SK-N-SH (cell line): ENCODE results near the gene CPLANE1. TPM values are rescaled to one million over a fixed set of nuclear protein-coding genes. Genes with fewer than 3 reads are reported as not detected.

Source experiments
- CTCF ChIA-PET: fragments of 300-600, 350-600 bp; formaldehyde crosslinking; extraction: SDS; loops from one replicate; lab custom pipeline; 2021; lab: Yijun Ruan, JAX
- POLR2A ChIA-PET: fragments of 350-600 bp; sonication (Branson Sonifier 250); formaldehyde crosslinking; extraction: SDS; loops from one replicate; lab custom pipeline; 2020; ENCODE audit warnings: antibody characterized with exemption, inconsistent platforms; lab: Yijun Ruan, JAX
- DNase-seq: peaks from one replicate; pipeline ENCODE4 v3.0.0; 2012
- H2AFZ ChIP-seq: fragments of 200-600 bp; sonication (generic); 2 replicates; pipeline ENCODE4 v1.8.1; 2016; ENCODE audit warnings: antibody characterized with exemption, mild to moderate bottlenecking, low read depth
- H3F3A ChIP-seq: fragments of 200-600 bp; sonication (generic); replicated peaks from 2 replicates; pipeline ENCODE3; 2016; ENCODE audit warnings: antibody characterized with exemption, mild to moderate bottlenecking; ENCODE audit not compliant: insufficient read depth
- H3K27ac ChIP-seq, 2 experiments: fragments of 200-500 bp in 1 of 2; fragments of 200-600 bp in 1 of 2; sonication (Bioruptor generic) in 1 of 2; sonication (generic), shearing (Covaris generic) in 1 of 2; 2 replicates each; pipeline versions ENCODE4 v1.5.1 to v1.6.1; 2014 to 2016; ENCODE audit warnings: low read depth in 2 of 2, inconsistent platforms in 1 of 2, low read length in 1 of 2, mild to moderate bottlenecking in 1 of 2, mixed read lengths in 1 of 2
- H3K27me3 ChIP-seq: fragments of 200-600 bp; sonication (generic), shearing (Covaris generic); 2 replicates; pipeline ENCODE4 v1.6.1; 2016; ENCODE audit warnings: mixed run types; ENCODE audit not compliant: insufficient read depth
- H3K36me3 ChIP-seq, 2 experiments: fragments of 200-500 bp in 1 of 2; fragments of 200-600 bp in 1 of 2; sonication (Bioruptor generic) in 1 of 2; sonication (generic) in 1 of 2; replicated peaks in 1 of 2; 2 replicates each; pipeline versions ENCODE3 to v1.5.1; 2014 to 2016; ENCODE audit warnings: low read length in 1 of 2, mild to moderate bottlenecking in 1 of 2; ENCODE audit not compliant: insufficient read depth in 2 of 2, control insufficient read depth in 1 of 2
- H3K4me1 ChIP-seq, 2 experiments: fragments of 200-500 bp in 1 of 2; fragments of 200-600 bp in 1 of 2; sonication (Bioruptor generic) in 1 of 2; sonication (generic), shearing (Covaris generic) in 1 of 2; 2 replicates each; pipeline versions ENCODE4 v1.5.1 to v1.6.1; 2014 to 2016; ENCODE audit warnings: low read depth in 1 of 2, low read length in 1 of 2, mixed run types in 1 of 2; ENCODE audit not compliant: insufficient read depth in 2 of 2, control insufficient read depth in 1 of 2
- H3K4me2 ChIP-seq: fragments of 200-600 bp; sonication (generic), shearing (Covaris generic); 2 replicates; pipeline ENCODE4 v1.6.1; 2017; ENCODE audit warnings: mixed run types
- H3K4me3 ChIP-seq, 2 experiments: fragments of 200-500 bp in 1 of 2; fragments of 200-600 bp in 1 of 2; sonication (Bioruptor generic) in 1 of 2; sonication (generic), shearing (Covaris generic) in 1 of 2; 2 replicates each; pipeline versions ENCODE4 v1.5.1 to v1.8.1; 2014 to 2016; ENCODE audit warnings: low read depth in 2 of 2, inconsistent platforms in 1 of 2, low read length in 1 of 2, mild to moderate bottlenecking in 1 of 2, mixed read lengths in 1 of 2, moderate library complexity in 1 of 2
- H3K79me2 ChIP-seq: fragments of 200-600 bp; sonication (generic); 2 replicates; pipeline ENCODE4 v1.8.1; 2017; ENCODE audit warnings: mild to moderate bottlenecking; ENCODE audit not compliant: insufficient read depth
- H3K9ac ChIP-seq: fragments of 200-600 bp; sonication (generic); 2 replicates; pipeline ENCODE4 v1.6.1; 2017; ENCODE audit warnings: mixed run types
- H3K9me2 ChIP-seq: fragments of 200-600 bp; sonication (generic); 2 replicates; pipeline ENCODE4 v1.6.1; 2017; ENCODE audit warnings: mixed run types
- H3K9me3 ChIP-seq: fragments of 200-600 bp; sonication (generic); 2 replicates; pipeline ENCODE4 v1.6.1; 2017; ENCODE audit warnings: mixed run types, mild to moderate bottlenecking, moderate library complexity
- H4K20me1 ChIP-seq: fragments of 200-600 bp; sonication (generic); 2 replicates; pipeline ENCODE4 v1.6.1; 2017; ENCODE audit warnings: mild to moderate bottlenecking, mixed run types; ENCODE audit not compliant: insufficient read depth
- CHD2 ChIP-seq: fragments of 150-350 bp; IDR thresholded peaks from 2 replicates; pipeline ENCODE4 v1.6.1; 2018; ENCODE audit warnings: low read length; ENCODE audit not compliant: partially characterized antibody
- ELF1 ChIP-seq: IDR thresholded peaks from 2 replicates; pipeline ENCODE4 v1.4.0; 2012
- FOXJ3 ChIP-seq: sonication (generic); formaldehyde crosslinking; IDR thresholded peaks from 2 replicates; pipeline ENCODE4 v1.5.1; 2020; ENCODE audit warnings: mild to moderate bottlenecking, missing genetic modification reagents
- FOXM1 ChIP-seq: IDR thresholded peaks from 2 replicates; pipeline ENCODE4 v1.4.0; 2012; ENCODE audit warnings: low read depth, mild to moderate bottlenecking
- GABPA ChIP-seq: IDR thresholded peaks from 2 replicates; pipeline ENCODE4 v1.4.0; 2012; ENCODE audit warnings: low read depth, mild to moderate bottlenecking
- JUND ChIP-seq: IDR thresholded peaks from 2 replicates; pipeline ENCODE4 v1.4.0; 2012
- MXI1 ChIP-seq: IDR thresholded peaks from 2 replicates; pipeline ENCODE4 v1.6.1; 2012; ENCODE audit warnings: mild to moderate bottlenecking, low read depth, low read length, improper control_type of control experiment
- NRF1 ChIP-seq: IDR thresholded peaks from 2 replicates; pipeline ENCODE4 v1.6.1; 2012; ENCODE audit warnings: low read depth, mild to moderate bottlenecking, low read length
- POLR2AphosphoS5 ChIP-seq: IDR thresholded peaks from 2 replicates; pipeline ENCODE4 v1.6.1; 2012; ENCODE audit warnings: low read depth, low read length
- RAD21 ChIP-seq: IDR thresholded peaks from 2 replicates; pipeline ENCODE4 v1.6.1; 2012; ENCODE audit warnings: mild to moderate bottlenecking, low read length
- RFX5 ChIP-seq: IDR thresholded peaks from 2 replicates; pipeline ENCODE4 v1.6.1; 2012; ENCODE audit warnings: mild to moderate bottlenecking, improper control_type of control experiment, low read length
- TAF1 ChIP-seq: IDR thresholded peaks from 2 replicates; pipeline ENCODE4 v1.6.1; 2012; ENCODE audit warnings: low read depth, mild to moderate bottlenecking, low read length, moderate library complexity, borderline replicate concordance
- TCF12 ChIP-seq: IDR thresholded peaks from 2 replicates; pipeline ENCODE4 v1.4.0; 2012
- TEAD4 ChIP-seq: IDR thresholded peaks from 2 replicates; pipeline ENCODE4 v1.4.0; 2012; ENCODE audit warnings: mild to moderate bottlenecking, borderline replicate concordance; ENCODE audit not compliant: insufficient read depth
- WGBS: methylation state at CpG from one replicate; pipeline ENCODE4 v1.1.6; 2017; ENCODE audit warnings: low lambda C conversion rate; 5-methylcytosine and 5-hydroxymethylcytosine counted together
- polyA plus RNA-seq, 3 experiments: library from polyadenylated mRNA; depleted of rRNA; stranded (reverse); fragments of >200 nt; gene quantifications; 2 replicates each; pipeline ENCODE4 v1.2.3, GENCODE V29; 2012
- TF ChIP-seq, protein P1 (sequence below): fragments of 150-350 bp; IDR thresholded peaks from 2 replicates; pipeline ENCODE4 v1.6.1; 2017; ENCODE audit warnings: antibody characterized with exemption, low read length, low read depth, borderline replicate concordance
- TF ChIP-seq, protein P2 (sequence below): IDR thresholded peaks from 2 replicates; pipeline ENCODE4 v1.4.0; 2012; ENCODE audit warnings: low read depth, borderline replicate concordance
- TF ChIP-seq, protein P3 (sequence below): IDR thresholded peaks from 2 replicates; pipeline ENCODE4 v1.6.1; 2012; ENCODE audit warnings: mild to moderate bottlenecking, low read depth, low read length, moderate library complexity

The CPLANE1 gene
- polyA plus RNA-seq, 1 of the 3 experiments (the other 2 are of a cell fraction), result 3.6 TPM

DNA sequence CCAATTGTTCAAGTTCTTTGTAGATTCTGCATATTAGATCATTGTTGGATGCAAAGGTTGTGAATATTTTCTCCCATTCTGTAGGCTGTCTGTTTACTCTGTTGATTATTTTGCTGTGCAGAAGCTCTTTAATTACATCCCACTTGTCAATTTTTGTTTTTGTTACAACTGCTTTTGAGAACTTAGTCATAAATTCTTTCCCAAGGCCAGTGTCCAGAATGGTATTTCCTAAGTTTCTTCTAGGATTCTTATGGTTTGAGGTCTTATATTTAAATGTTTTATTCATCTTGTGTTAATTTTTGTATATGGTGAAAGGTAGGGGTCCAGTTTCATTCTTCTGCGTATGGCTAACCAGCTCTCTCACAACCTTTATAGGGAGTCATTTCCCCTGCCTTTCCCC lies 116.5 kb downstream of the CPLANE1 start:
- Histone ChIP-seq H3K9ac (no peak overlapping the region), H4K20me1 (no peaks in the 10 kb centered on the region), H3K36me3 (peaks cover 0 to 45% of the 10 kb centered on the region in 2 experiments), H3K79me2 (no peaks in the 10 kb centered on the region), H3K4me2 (no peak overlapping the region), H3F3A (no peaks in the 10 kb centered on the region), H3K27me3 (no peaks in the 10 kb centered on the region), H2AFZ (no peak overlapping the region), H3K9me3 (no peaks in the 10 kb centered on the region), H3K27ac (no peak overlapping the region), H3K4me1 (no peaks in the 10 kb centered on the region), H3K4me3 (no peak overlapping the region), H3K9me2 (no peaks in the 10 kb centered on the region)
- no peak for DNase-seq
- ChIA-PET POLR2A (no interaction called here), CTCF (no interaction called here)
- no peak for TF ChIP-seq GABPA
- TF ChIP-seq TCF12, result no peak
- TF ChIP-seq, protein P1, sequence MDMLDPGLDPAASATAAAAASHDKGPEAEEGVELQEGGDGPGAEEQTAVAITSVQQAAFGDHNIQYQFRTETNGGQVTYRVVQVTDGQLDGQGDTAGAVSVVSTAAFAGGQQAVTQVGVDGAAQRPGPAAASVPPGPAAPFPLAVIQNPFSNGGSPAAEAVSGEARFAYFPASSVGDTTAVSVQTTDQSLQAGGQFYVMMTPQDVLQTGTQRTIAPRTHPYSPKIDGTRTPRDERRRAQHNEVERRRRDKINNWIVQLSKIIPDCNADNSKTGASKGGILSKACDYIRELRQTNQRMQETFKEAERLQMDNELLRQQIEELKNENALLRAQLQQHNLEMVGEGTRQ, result no peak
- no peak for TF ChIP-seq FOXJ3 (CRISPR knock-in tag)
- WGBS, result 96% methylated on average over 1 of the region's 1 CpG

- no peak overlapping the region for H3K4me2 ChIP-seq
- no peak overlapping the region for H3K27ac ChIP-seq
- H3K79me2 ChIP-seq, result no peaks in the 10 kb centered on the region
- H3K36me3 ChIP-seq, result peaks cover 19 to 42% of the 10 kb centered on the region in 2 experiments
- H3K4me1 ChIP-seq, result no peaks in the 10 kb centered on the region
- no peak overlapping the region for H3K4me3 ChIP-seq
- H4K20me1 ChIP-seq, result no peaks in the 10 kb centered on the region
- H2AFZ ChIP-seq, result no peak overlapping the region
- no peaks in the 10 kb centered on the region for H3F3A ChIP-seq
- WGBS, result 93% methylated on average over 6 of the region's 6 CpGs
- no peak overlapping the region for H3K9ac ChIP-seq
- H3K27me3 ChIP-seq, result no peaks in the 10 kb centered on the region
- no peaks in the 10 kb centered on the region for H3K9me2 ChIP-seq
- CTCF ChIA-PET, result no interaction called here
- TF ChIP-seq ELF1, result no peak
- TF ChIP-seq, all 33 proteins: peak for 0
- POLR2A ChIA-PET, result no interaction called here
- DNase-seq, result no peak
- H3K9me3 ChIP-seq, result no peaks in the 10 kb centered on the region
These were observed 127.7 kb downstream of the CPLANE1 start for GRCh38 chr5:37121465-37121864.

GRCh38 chr5:37121027-37121426 lies 128.1 kb downstream of the CPLANE1 start:
- Histone ChIP-seq H3K27ac (no peak overlapping the region), H3K4me3 (no peak overlapping the region), H3K4me1 (no peaks in the 10 kb centered on the region), H4K20me1 (no peaks in the 10 kb centered on the region), H3K27me3 (no peaks in the 10 kb centered on the region), H3K9me3 (no peaks in the 10 kb centered on the region), H3F3A (no peaks in the 10 kb centered on the region), H3K36me3 (peaks cover 19 to 45% of the 10 kb centered on the region in 2 experiments), H3K79me2 (no peaks in the 10 kb centered on the region), H3K9ac (no peak overlapping the region), H3K4me2 (no peak overlapping the region), H2AFZ (no peak overlapping the region), H3K9me2 (no peaks in the 10 kb centered on the region)
- 100% methylated on average over 1 of the region's 1 CpG for WGBS
- ChIA-PET CTCF (no interaction called here), POLR2A (no interaction called here)
- no peak for DNase-seq
- TF ChIP-seq MXI1 (no peak), CHD2 (no peak), TAF1 (no peak), TEAD4 (no peak), FOXM1 (no peak), NRF1 (no peak), POLR2AphosphoS5 (no peak), FOXJ3 (CRISPR knock-in tag) (no peak), RAD21 (no peak), RFX5 (no peak), JUND (no peak)
- TF ChIP-seq, protein P2, sequence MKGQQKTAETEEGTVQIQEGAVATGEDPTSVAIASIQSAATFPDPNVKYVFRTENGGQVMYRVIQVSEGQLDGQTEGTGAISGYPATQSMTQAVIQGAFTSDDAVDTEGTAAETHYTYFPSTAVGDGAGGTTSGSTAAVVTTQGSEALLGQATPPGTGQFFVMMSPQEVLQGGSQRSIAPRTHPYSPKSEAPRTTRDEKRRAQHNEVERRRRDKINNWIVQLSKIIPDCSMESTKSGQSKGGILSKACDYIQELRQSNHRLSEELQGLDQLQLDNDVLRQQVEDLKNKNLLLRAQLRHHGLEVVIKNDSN, result no peak
- TF ChIP-seq, protein P3, sequence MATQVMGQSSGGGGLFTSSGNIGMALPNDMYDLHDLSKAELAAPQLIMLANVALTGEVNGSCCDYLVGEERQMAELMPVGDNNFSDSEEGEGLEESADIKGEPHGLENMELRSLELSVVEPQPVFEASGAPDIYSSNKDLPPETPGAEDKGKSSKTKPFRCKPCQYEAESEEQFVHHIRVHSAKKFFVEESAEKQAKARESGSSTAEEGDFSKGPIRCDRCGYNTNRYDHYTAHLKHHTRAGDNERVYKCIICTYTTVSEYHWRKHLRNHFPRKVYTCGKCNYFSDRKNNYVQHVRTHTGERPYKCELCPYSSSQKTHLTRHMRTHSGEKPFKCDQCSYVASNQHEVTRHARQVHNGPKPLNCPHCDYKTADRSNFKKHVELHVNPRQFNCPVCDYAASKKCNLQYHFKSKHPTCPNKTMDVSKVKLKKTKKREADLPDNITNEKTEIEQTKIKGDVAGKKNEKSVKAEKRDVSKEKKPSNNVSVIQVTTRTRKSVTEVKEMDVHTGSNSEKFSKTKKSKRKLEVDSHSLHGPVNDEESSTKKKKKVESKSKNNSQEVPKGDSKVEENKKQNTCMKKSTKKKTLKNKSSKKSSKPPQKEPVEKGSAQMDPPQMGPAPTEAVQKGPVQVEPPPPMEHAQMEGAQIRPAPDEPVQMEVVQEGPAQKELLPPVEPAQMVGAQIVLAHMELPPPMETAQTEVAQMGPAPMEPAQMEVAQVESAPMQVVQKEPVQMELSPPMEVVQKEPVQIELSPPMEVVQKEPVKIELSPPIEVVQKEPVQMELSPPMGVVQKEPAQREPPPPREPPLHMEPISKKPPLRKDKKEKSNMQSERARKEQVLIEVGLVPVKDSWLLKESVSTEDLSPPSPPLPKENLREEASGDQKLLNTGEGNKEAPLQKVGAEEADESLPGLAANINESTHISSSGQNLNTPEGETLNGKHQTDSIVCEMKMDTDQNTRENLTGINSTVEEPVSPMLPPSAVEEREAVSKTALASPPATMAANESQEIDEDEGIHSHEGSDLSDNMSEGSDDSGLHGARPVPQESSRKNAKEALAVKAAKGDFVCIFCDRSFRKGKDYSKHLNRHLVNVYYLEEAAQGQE, result no peak
- TF ChIP-seq, protein P1, result no peak
